HCT116 (cell line): ENCODE measurements around the gene SHTN1. TPM values are rescaled to one million over a fixed set of nuclear protein-coding genes. Genes with fewer than 3 reads are reported as not detected.

Source experiments
- ATAC-seq: fragments of 200-7000 bp; cut with Tn5 transposase; 2 replicates; pipeline ENCODE4 v1.9.1; 2020; ENCODE audit warnings: mild to moderate bottlenecking, moderate library complexity
- BruUV-seq: library from RNA; stranded (reverse); fragments of 400-500 nt; replicated peaks from 2 replicates; lab custom pipeline; 2021; lab: Mats Ljungman, UMichigan
- CTCF ChIA-PET: fragments of 300-600 bp; sonication (Branson Sonifier 250); formaldehyde crosslinking; loops from one replicate; lab custom pipeline; 2021; ENCODE audit warnings: antibody characterized with exemption; lab: Charles Lee
- POLR2A ChIA-PET: fragments of 300-600, 350-600 bp; sonication (Branson Sonifier 250); formaldehyde crosslinking; loops from one replicate; lab custom pipeline; 2021; ENCODE audit warnings: antibody characterized with exemption; lab: Charles Lee
- RAD21 ChIA-PET, 2 experiments: fragments of 300-600 bp; sonication (Branson Sonifier 250); formaldehyde crosslinking; loops; one replicate each; lab custom pipeline; 2023; ENCODE audit warnings: low total read pairs in 2 of 2; ENCODE audit not compliant: uncharacterized antibody in 2 of 2, unreplicated experiment in 2 of 2, low non-redundant PET in 1 of 2; lab: Charles Lee
- DNase-seq: peaks from one replicate; pipeline ENCODE4 v3.0.0-alpha.2; 2010; ENCODE audit warnings: low read depth, low spot score
- H2AFZ ChIP-seq: fragments of 200-600 bp; shearing (Covaris generic), sonication (generic); 2 replicates; pipeline ENCODE4 v1.6.1; 2017; ENCODE audit warnings: low read depth, mixed run types, mixed read lengths, antibody characterized with exemption, low read length; ENCODE audit not compliant: poor library complexity, severe bottlenecking
- H3K27ac ChIP-seq: 2 replicates; pipeline ENCODE4 v1.5.1; 2012; ENCODE audit warnings: low read depth, low read length
- H3K27me3 ChIP-seq: fragments of 200-600 bp; sonication (generic); 2 replicates; pipeline ENCODE4 v1.6.1; 2016; ENCODE audit warnings: mixed run types, low read length, mixed read lengths; ENCODE audit not compliant: insufficient read depth
- H3K36me3 ChIP-seq, 2 experiments: fragments of 200-500 bp in 1 of 2; fragments of 200-600 bp in 1 of 2; sonication (Bioruptor generic) in 1 of 2; sonication (generic) in 1 of 2; 2 replicates each; pipeline versions ENCODE4 v1.5.1 to v1.6.1; 2014 to 2016; ENCODE audit warnings: low read length in 2 of 2, inconsistent platforms in 1 of 2, mixed read lengths in 1 of 2, mixed run types in 1 of 2; ENCODE audit not compliant: insufficient read depth in 2 of 2, control insufficient read depth in 1 of 2
- H3K4me1 ChIP-seq, 2 experiments: fragments of 200-600 bp in 1 of 2; sonication (generic) in 1 of 2; 2 replicates each; pipeline versions ENCODE4 v1.5.1 to v1.6.1; 2012 to 2017; ENCODE audit warnings: low read length in 2 of 2, inconsistent platforms in 1 of 2, mild to moderate bottlenecking in 1 of 2, mixed read lengths in 1 of 2, mixed run types in 1 of 2, moderate library complexity in 1 of 2; ENCODE audit not compliant: insufficient read depth in 2 of 2, control insufficient read depth in 1 of 2
- H3K4me2 ChIP-seq: fragments of 200-600 bp; sonication (generic); 2 replicates; pipeline ENCODE4 v1.6.1; 2017; ENCODE audit warnings: mixed run types, low read length, mixed read lengths
- H3K4me3 ChIP-seq, 2 experiments: fragments of 200-600 bp in 1 of 2; sonication (generic) in 1 of 2; replicated peaks in 1 of 2; 2 replicates each; pipeline ENCODE4 v1.5.1; 2011 to 2016; ENCODE audit warnings: low read length in 2 of 2, control low read depth in 1 of 2, low read depth in 1 of 2, mild to moderate bottlenecking in 1 of 2, mixed read lengths in 1 of 2, mixed run types in 1 of 2
- H3K79me2 ChIP-seq: fragments of 200-600 bp; sonication (generic); 2 replicates; pipeline ENCODE4 v1.6.1; 2017; ENCODE audit warnings: mild to moderate bottlenecking, mixed run types, low read length, moderate library complexity, mixed read lengths; ENCODE audit not compliant: insufficient read depth
- H3K9ac ChIP-seq: fragments of 200-600 bp; sonication (generic); 2 replicates; pipeline ENCODE4 v1.6.1; 2016; ENCODE audit warnings: low read length, mixed read lengths
- H3K9me2 ChIP-seq: fragments of 200-600 bp; sonication (generic), shearing (Covaris generic); 2 replicates; pipeline ENCODE4 v1.6.1; 2017; ENCODE audit warnings: mixed run types, mild to moderate bottlenecking, moderate library complexity; ENCODE audit not compliant: insufficient read depth
- H3K9me3 ChIP-seq, 2 experiments: fragments of 200-500 bp in 1 of 2; fragments of 200-600 bp in 1 of 2; sonication (Bioruptor generic) in 1 of 2; sonication (generic) in 1 of 2; 2 replicates each; pipeline ENCODE4 v1.6.1; 2014 to 2017; ENCODE audit warnings: low read length in 2 of 2, mixed read lengths in 2 of 2, inconsistent platforms in 1 of 2, low read depth in 1 of 2, mild to moderate bottlenecking in 1 of 2, mixed run types in 1 of 2, moderate library complexity in 1 of 2; ENCODE audit not compliant: control insufficient read depth in 1 of 2, insufficient read depth in 1 of 2
- H4K20me1 ChIP-seq: fragments of 200-600 bp; sonication (generic), shearing (Covaris generic); 2 replicates; pipeline ENCODE4 v1.6.1; 2017; ENCODE audit warnings: mixed run types, mild to moderate bottlenecking, moderate library complexity; ENCODE audit not compliant: insufficient read depth
- CBX3 ChIP-seq: IDR thresholded peaks from 2 replicates; pipeline ENCODE4 v1.6.1; 2012; ENCODE audit warnings: low read depth
- EGR1 ChIP-seq: IDR thresholded peaks from 2 replicates; pipeline ENCODE4 v1.6.1; 2012; ENCODE audit warnings: low read depth
- EZH2 ChIP-seq: fragments of 200-600 bp; sonication (generic); IDR thresholded peaks from 2 replicates; pipeline ENCODE4 v1.6.1; 2017; ENCODE audit warnings: antibody characterized with exemption, mixed run types
- FOSL1 ChIP-seq: IDR thresholded peaks from 2 replicates; pipeline ENCODE4 v1.6.1; 2012; ENCODE audit warnings: low read depth
- JUND ChIP-seq: IDR thresholded peaks from 2 replicates; pipeline ENCODE4 v1.6.1; 2012
- POLR2AphosphoS5 ChIP-seq: IDR thresholded peaks from 2 replicates; pipeline ENCODE4 v1.6.1; 2011; ENCODE audit warnings: mild to moderate bottlenecking, low read depth, low read length, moderate library complexity
- SIN3A ChIP-seq: IDR thresholded peaks from 2 replicates; pipeline ENCODE4 v1.6.1; 2012; ENCODE audit warnings: low read depth
- SRF ChIP-seq: IDR thresholded peaks from 2 replicates; pipeline ENCODE4 v1.6.1; 2012; ENCODE audit warnings: low read depth
- TCF7L2 ChIP-seq: IDR thresholded peaks from 2 replicates; pipeline ENCODE4 v1.7.0; 2011; ENCODE audit warnings: borderline replicate concordance, inconsistent platforms; ENCODE audit not compliant: insufficient read depth, insufficient read length; ENCODE audit errors: extremely low read depth
- YY1 ChIP-seq: IDR thresholded peaks from 2 replicates; pipeline ENCODE4 v1.6.1; 2011; ENCODE audit warnings: low read length, low read depth, moderate library complexity, mild to moderate bottlenecking; ENCODE audit not compliant: insufficient replicate concordance; ENCODE audit errors: extremely low read depth
- ZFX ChIP-seq: fragments of 450-650 bp; IDR thresholded peaks from 2 replicates; pipeline ENCODE4 v1.6.1; 2017
- ZNF274 ChIP-seq: fragments of 200-500 bp; sonication (Bioruptor generic); IDR thresholded peaks from 2 replicates; pipeline ENCODE4 v1.6.1; 2014; ENCODE audit warnings: mild to moderate bottlenecking, low read depth, low read length, inconsistent platforms
- intact Hi-C: fragments of 100-400 bp; cut with micrococcal nuclease; formaldehyde crosslinking; loops from 2 replicates; pipeline ENCODE4 v1.10.0; 2022
- total RNA-seq: library from RNA; stranded (reverse); gene quantifications from one replicate; pipeline ENCODE4 v1.2.1, GENCODE V29; 2021; ENCODE audit not compliant: unreplicated experiment
- TF ChIP-seq, protein P1 (sequence below): IDR thresholded peaks from 2 replicates; pipeline ENCODE4 v1.6.1; 2012
- TF ChIP-seq, protein P2 (sequence below): IDR thresholded peaks from 2 replicates; pipeline ENCODE4 v1.6.1; 2012
- TF ChIP-seq, protein P3 (sequence below): IDR thresholded peaks from 2 replicates; pipeline ENCODE4 v1.6.1; 2011; ENCODE audit warnings: mild to moderate bottlenecking, low read length, moderate library complexity; ENCODE audit not compliant: insufficient replicate concordance; ENCODE audit errors: extremely low read depth

The SHTN1 gene
- total RNA-seq, 1 experiment from 2014 or later: 64.0 TPM

DNA sequence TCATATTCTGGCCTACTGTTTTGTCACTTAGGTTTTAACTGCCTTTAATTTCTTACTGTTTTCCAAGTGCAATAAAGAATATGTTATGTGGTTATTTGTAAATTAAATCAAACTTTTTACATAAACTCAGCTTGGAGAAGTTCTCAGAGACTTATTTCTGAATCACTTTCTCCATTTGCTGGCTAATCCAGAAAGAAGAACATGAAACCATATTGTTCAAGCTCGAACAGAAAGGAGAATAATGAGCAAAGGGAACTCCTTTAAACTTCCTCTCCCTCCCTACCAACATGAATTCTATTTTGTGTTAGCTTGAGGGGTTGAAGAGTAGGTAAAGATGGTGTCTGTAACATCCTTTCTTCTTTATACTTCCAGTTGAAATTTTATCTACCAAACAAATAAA lies 52.3 kb downstream of the SHTN1 start:
- ChIA-PET RAD21 (no interaction called here), POLR2A (no interaction called here), CTCF (no interaction called here)
- DNase-seq (no peak), ATAC-seq (no peak)
- Histone ChIP-seq H3K9me2 (no peaks in the 10 kb centered on the region), H3K36me3 (peaks cover 17 to 20% of the 10 kb centered on the region in 2 experiments), H3K27me3 (no peaks in the 10 kb centered on the region), H3K4me2 (no peak overlapping the region), H3K4me3 (no peak overlapping the region), H2AFZ (no peak overlapping the region), H3K4me1 (peaks cover 11 to 12% of the 10 kb centered on the region in 2 experiments), H3K27ac (no peak overlapping the region), H3K79me2 (no peaks in the 10 kb centered on the region), H4K20me1 (peaks cover 3% of the 10 kb centered on the region), H3K9ac (no peak overlapping the region), H3K9me3 (no peaks in the 10 kb centered on the region)
- no TSS peak for BruUV-seq
- intact Hi-C loops: no loop called here
- TF ChIP-seq SIN3A: no peak
- no peak for TF ChIP-seq YY1
- no peak for TF ChIP-seq POLR2AphosphoS5
- TF ChIP-seq, protein P1, sequence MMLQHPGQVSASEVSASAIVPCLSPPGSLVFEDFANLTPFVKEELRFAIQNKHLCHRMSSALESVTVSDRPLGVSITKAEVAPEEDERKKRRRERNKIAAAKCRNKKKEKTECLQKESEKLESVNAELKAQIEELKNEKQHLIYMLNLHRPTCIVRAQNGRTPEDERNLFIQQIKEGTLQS: no peak
- TF ChIP-seq EZH2: no peak
- TF ChIP-seq, protein P2, sequence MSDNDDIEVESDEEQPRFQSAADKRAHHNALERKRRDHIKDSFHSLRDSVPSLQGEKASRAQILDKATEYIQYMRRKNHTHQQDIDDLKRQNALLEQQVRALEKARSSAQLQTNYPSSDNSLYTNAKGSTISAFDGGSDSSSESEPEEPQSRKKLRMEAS: no peak
- no peak for TF ChIP-seq FOSL1
- no peak for TF ChIP-seq JUND
- no peak for TF ChIP-seq CBX3
- no peak for TF ChIP-seq ZFX
- no peak for TF ChIP-seq ZNF274
- no peak for TF ChIP-seq EGR1
- TF ChIP-seq, protein P3, sequence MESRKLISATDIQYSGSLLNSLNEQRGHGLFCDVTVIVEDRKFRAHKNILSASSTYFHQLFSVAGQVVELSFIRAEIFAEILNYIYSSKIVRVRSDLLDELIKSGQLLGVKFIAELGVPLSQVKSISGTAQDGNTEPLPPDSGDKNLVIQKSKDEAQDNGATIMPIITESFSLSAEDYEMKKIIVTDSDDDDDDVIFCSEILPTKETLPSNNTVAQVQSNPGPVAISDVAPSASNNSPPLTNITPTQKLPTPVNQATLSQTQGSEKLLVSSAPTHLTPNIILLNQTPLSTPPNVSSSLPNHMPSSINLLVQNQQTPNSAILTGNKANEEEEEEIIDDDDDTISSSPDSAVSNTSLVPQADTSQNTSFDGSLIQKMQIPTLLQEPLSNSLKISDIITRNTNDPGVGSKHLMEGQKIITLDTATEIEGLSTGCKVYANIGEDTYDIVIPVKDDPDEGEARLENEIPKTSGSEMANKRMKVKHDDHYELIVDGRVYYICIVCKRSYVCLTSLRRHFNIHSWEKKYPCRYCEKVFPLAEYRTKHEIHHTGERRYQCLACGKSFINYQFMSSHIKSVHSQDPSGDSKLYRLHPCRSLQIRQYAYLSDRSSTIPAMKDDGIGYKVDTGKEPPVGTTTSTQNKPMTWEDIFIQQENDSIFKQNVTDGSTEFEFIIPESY: no peak
- no peak for TF ChIP-seq SRF
- no peak for TF ChIP-seq TCF7L2
